RPMI8226 (cell line): ENCODE results near the gene MS4A13.
"Not testable (repeated sequence)": the region's sequence is repeated elsewhere in the genome, so short reads cannot be mapped to it uniquely, and the experiment has no call there.

ENCODE experiments used
- DNase-seq: peaks from one replicate; pipeline ENCODE4 v3.0.0-alpha.2; 2015

The MS4A13 gene

DNA sequence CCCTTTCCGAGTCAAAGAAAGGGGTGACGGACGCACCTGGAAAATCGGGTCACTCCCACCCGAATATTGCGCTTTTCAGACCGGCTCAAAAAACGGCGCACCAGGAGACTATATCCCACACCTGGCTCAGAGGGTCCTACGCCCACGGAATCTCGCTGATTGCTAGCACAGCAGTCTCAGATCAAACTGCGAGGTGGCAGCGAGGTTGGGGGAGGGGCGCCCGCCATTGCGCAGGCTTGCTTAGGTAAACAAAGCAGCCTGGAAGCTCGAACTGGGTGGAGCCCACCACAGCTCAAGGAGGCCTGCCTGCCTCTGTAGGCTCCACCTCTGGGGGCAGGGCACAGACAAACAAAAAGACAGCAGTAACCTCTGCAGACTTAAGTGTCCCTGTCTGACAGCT is 17.2 kb downstream of the MS4A13 start:
- DNase-seq: not testable (repeated sequence)

- DNase-seq: not testable (repeated sequence)
These were observed 23.4 kb downstream of the MS4A13 start for GRCh38 chr11:60538627-60539026.

- no peak for DNase-seq
These were observed 28.9 kb downstream of the MS4A13 start for GRCh38 chr11:60544077-60544476.

DNA sequence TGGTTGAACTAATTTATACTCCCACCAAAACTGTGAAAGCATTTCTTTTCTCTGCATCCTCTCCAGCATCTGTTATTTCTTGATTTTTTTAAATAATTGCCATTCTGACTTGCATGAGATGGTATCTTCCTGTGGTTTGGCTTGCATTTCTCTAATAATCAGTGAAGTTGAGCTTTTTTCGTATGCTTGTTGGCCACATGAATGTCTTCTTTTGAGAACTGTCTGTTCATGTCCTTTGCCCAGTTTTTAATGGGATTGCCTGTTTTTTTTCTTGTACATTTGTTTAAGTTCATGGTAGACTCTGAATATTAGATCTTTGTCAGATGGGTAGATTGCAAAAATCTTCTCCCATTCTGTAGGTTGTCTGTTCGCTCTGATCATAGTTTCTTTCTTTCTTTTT is 46.1 kb downstream of the MS4A13 start:
- no peak for DNase-seq

DNA sequence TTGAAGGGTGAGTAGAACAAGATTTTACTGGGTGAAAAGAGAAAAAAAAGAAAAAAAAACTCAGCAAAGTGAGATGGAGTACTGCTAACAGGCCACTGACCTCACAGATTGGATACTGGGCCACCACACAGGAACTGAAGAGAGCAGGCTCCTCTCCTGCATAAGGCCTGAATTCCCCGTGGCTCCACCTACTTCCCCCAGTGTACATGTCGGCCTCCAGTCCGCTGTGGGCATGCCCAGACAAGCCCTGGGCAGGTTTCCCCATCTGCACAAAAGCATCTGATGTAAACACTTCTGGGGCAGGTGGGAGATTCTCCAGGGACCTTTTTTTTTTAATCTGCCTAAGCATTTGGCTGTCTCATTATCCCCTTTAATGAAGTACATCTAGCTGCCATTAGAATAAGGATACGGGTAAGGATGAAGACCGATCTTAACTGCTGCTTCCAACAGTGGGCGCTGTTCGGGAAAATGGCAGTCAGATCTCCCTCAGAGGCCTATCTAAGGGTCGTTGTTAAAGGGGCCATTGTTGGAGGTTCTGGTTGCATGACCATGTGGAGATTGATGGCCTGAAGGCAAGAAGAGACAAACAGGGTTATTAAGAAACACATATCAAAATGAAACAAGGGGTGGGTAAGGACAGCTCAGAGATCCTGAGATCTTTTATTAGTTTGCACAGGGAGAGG is 48.5 kb downstream of the MS4A13 start:
- no peak for DNase-seq

DNA sequence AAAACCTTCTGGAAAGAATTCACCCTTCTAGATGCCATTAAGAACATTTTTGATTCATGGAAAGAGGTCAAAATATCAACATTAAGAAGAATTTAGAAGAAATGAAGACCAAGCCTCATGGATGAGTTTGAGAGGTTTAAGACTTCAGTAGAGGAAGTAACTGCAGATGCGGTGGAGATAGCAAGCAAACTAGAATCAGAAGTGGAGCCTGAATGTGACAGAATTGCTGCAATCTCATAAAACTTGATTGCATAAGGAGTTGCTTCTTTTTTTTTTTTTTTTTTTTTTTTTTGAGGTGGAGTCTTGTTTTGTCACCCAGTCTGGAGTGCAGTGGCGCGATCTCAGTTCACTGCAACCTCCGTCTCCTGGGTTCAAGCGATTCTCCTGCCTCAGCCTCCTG is 51.6 kb downstream of the MS4A13 start:
- DNase-seq: no peak

DNA sequence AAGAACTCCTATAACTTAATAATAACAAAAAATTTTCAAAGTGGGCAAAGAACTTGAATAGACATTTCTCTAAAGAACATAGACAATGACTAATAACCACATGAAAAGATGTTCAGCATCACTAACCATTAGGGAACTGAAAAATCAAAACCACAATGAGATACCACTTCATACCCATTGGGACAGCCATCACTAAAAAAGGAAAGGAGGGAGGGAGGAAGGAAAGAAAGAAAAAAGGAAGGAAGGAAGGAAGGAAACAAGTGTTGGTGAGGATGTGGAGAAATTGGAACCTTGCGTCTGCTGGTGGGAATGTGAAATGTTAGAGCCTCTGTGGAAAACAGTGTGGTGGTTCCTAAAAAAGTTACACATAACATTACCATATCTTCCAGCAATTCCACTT is 55.8 kb downstream of the MS4A13 start:
- DNase-seq: no peak

DNA sequence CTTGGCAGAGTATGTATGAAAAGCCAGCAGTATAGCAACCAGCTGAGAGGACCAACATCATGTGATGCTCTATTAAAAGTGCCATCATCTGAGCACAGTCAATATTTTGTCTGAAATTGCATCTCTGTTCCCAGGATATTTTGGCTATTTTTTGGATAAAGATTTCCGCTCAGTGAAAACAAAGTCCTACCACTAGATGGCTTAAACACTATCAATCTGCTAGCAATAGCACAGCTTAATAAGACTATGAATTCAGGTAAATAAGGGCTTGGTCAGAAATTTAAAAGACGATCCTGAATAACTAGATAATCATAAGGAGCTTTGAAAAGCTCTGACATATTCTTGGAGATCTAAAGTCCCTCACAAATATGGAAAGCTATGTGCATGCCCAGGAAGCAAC is 74.4 kb downstream of the MS4A13 start:
- no peak for DNase-seq
